GM12892 (cell line): ENCODE measurements around the gene CHRD.

Experiments
- POLR2A ChIP-seq: IDR thresholded peaks from 2 replicates; pipeline ENCODE4 v1.6.1; 2011; ENCODE audit warnings: low read depth, low read length, control low read depth
- POLR2AphosphoS5 ChIP-seq: IDR thresholded peaks from 2 replicates; pipeline ENCODE4 v1.6.1; 2011; ENCODE audit warnings: low read depth, low read length, control low read depth

DNA sequence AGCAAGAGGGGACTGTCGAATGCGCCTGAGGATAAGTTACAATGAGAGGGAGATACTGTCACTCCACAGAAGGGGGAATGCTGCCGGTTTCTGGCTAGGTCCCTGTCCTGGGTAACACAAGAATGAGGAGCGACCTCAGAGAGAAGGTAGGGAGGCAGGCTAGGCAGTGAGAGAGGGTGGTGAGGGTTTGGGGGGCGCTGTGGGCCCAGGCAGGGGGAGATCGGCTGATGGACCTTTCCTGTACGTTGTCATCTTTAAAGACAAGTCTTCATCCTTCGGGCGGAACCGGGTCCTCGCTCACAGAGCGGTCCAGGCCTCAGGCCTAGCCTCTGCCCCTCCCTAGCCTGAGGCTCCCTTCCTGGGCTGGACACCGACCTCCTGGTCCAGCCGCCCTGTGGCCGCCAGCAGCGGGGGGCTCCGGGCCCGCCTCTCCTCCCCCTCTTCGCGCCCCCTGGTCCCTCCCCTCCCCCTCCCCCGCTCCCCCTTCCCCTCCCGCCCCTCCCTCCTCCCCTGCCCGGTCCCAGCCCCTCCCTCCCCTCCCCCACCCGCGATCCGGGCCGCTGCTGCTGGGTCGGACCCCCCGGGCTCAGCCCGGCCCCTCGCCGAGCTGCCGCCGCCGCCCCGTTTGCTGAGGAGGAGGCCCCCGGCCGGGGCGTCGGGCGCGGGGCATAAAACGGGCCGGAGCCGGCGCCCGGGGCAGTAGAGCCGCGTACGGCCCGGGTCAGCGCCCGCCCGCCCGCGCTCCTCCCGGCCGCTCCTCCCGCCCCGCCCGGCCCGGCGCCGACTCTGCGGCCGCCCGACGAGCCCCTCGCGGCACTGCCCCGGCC, at the start of gene CHRD:
- TF ChIP-seq POLR2A (no peak), POLR2AphosphoS5 (no peak)
